GM21360 (cell line): ENCODE results near the gene RIC1.
"Not testable (repeated sequence)": the region's sequence is repeated elsewhere in the genome, so short reads cannot be mapped to it uniquely, and the experiment has no call there.

ENCODE experiments used
- ATAC-seq: cut with Tn5 transposase; IDR thresholded peaks from one replicate; pipeline ENCODE4 v1.9.1; 2021; ENCODE audit warnings: mild to moderate bottlenecking, moderate library complexity; ENCODE audit not compliant: unreplicated experiment

The RIC1 gene

DNA sequence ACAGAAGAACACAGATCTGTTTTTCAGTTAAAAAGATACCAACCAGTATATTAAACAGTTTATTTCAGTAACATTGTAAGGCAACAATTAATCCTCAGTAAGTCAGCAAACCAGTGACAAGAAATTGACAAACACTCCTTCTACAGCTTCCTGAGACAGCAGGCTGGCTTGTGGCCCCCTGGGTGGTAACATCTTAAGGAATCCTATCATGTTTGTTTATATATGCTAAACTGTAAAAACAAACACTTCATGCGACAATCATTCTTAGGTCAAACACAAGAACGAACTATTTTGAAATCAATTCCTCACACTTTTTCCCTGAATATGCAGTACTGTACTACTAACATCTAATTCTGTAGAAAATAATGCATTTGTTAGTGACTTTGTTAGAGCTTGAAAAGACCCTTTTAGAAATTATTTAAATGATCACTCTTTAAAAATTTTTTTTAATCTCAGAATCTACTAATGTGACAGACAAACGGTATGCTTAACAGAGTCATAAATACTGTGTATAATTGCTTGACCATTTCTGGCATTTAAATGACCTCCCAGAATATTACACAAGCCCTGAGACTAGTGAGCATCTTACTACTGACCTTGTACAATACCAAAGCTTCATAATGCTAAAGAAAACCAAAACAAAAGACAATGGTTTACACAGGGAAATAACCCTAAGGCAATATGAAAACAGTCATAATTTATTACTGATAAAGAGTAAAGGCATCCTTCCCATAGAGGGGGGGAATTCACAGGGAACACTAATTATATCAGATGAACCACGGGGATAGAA lies 155.8 kb downstream of the RIC1 start:
- ATAC-seq: no peak

DNA sequence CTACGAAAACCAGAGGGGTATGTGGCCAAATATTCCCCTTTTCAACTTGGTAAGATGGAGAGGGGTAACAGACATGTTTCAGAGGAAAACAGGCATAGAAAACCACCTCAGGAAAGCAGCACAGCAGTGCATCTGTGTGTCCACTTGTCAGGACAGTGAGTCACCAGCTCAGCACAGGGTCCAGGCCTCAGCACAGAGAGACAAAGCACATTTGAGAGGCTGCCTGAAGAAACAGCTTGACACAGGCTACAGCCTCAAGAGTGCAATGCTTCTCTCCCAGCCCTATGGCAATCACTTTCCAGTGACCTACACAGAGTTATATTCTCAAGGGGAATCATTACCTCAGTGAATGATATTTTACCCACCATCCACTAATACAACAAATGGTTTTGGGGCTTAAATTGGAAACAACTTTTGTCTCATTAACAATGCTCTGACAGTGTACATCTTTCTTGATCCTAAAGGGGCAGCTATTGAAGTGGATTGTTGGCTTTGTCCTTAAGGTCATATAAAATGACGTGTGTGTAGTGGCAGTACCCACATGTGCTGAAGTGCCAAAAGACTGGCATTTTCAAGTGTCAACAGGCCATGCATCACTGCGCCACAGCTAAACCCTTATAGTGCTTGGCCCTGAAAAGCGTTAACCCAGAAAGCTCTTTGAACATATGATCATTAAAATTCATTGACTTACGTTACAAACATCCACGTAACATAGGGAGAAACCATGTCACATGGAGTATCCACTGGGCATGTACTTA lies 157.6 kb downstream of the RIC1 start:
- no peak for ATAC-seq

DNA sequence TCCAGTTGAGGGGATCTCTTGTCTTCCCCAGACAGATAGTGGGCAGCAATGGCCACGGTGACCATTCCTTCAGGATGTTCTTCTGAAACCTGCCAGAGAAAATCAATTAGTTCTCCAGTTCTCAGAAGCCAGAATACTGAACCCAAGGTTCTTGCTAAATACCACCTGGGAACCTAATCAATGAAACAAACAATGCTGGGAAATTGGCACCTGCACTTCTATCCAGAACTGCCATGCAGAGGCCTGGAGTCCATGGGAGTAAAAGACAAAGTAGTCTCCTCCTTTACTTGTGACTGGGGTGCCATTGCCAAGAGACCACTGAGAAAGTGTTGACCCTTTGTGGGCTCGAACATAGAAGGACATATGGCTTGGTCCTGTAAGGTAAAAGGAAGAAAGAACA lies 158.3 kb downstream of the RIC1 start:
- no peak for ATAC-seq

DNA sequence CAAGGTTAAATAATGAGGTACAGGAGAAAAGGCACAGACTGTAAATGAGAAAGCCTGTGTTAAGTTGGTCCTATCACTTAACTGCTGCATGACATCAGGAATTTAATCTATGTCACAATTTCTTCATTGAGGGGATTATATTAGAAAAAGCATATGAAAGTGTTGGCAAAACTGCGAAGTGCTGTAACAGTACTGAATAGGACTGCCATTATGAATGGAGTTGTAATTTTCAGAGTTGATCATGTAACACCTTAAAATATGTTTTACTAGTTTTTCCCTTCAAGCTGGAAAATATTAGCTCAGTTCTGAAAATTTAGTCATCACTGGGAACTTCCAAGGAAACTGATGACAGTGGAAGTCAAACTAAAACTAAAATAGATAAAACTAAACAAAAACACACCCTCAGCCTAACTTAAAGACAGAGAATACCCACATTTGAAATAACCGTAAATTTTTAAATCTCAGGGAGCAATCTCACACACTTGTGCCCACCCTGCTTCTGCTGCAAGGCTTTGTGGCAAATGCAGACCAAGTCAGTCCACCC lies 158.9 kb downstream of the RIC1 start:
- ATAC-seq: no peak

DNA sequence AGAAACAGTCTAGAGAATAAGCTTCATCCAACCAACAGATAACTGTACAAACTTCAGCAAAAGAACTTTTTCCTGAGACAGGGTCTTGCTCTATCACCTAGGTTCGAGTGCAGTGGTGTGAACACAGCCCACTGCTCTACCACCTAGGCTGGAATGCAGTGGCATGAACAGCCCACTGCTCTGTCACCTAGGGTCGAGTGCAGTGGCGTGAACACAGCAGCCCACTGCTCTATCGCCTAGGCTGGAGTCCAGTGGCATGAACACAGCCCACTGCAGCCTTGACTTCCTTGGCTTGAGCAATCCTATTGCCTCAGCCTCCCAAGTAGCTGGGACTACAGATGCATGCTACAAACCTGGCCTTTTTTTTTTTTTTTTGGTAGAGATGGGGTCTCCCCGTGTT lies 160.6 kb downstream of the RIC1 start:
- ATAC-seq: no peak

DNA sequence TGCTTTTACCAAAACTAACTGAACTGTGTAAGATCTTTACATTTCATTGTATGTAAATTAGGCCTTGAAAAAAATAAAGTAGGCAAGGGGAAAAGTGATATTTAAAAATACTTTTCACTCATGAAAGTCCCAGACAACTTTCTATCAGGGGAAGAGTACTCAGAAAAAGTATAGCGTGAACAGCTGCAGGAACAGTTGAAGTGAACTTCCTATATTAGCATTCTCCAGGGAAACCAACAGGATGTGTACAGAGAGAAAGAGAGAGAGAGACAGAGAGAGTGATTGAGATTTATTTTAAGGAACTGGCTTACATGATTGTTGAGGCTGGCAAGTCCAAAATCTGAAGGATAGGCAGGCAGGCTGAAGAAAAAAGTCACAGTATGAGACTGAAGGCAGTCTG lies 162.0 kb downstream of the RIC1 start:
- no peak for ATAC-seq

DNA sequence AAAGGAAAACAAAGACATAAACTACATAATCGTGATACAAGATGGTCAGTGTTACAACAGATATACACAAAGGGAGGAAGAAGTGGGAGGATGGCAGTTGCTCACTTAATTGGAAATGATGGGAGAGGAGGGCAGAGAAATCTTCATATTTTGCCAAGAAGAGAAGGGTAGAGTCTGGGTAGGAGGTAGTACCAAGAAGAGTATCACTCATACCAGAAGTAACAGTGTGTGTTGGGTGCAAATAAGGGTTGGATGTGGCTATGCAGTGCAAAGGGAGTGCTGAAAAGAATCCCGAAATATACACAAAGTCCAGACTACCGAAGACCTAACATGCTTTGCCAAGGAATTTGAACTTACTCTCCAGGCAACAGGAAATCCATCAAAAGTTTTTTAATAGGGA lies 163.0 kb downstream of the RIC1 start:
- no peak for ATAC-seq

DNA sequence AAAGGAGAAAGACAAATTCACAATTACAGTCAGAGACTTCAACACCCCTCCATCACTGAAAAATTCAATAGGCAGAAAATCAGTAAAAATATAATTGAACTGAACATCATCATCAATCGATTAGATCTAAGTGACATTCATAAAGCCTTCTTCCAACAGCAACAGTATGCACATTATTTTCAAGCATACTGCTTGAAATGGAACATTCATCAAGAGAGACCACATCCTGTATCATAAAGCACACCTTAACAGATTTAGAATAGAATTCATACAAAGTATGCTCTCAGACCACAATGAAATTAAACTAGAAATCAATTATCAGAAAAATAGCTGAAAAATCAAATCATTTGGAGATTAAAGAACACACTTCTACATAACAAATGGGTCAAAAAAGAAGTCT lies 164.9 kb downstream of the RIC1 start:
- ATAC-seq: no peak

DNA sequence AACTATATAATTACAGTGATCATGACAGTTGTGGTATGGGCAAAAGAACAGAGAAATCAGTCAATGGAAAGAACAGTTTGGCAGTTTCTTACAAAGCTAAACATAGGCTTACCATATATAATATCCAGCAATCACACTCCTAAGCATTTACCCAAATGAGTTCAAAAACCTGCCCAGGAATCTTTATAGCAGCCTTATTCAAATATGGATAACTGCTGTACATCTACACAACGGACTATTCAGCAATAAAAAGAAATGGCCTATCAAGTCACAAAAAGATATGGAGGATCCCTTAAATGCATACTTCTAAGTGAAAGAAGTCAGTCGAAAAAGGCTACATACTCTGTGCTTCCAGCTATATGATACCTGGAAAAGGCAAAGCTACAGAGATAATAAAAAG lies 167.4 kb downstream of the RIC1 start:
- ATAC-seq: no peak

DNA sequence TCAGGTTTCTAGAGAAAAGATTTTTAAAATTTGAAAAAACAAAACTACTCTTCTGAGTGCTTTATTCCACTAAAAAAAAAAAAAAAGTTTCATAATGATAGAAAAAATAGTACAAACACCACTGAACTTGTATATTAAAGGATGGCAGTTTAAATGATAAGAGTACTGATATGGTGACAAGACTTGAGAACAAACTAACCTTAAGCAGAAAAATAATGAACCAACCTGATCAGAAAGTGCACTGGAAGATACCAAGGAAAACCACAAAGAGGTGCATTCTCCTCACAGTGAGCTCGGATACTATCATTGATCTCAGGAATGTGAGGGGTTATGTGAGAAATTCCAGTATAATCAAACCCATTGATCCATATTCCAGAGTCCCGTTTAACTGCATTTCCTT lies 169.7 kb downstream of the RIC1 start:
- ATAC-seq: no peak

DNA sequence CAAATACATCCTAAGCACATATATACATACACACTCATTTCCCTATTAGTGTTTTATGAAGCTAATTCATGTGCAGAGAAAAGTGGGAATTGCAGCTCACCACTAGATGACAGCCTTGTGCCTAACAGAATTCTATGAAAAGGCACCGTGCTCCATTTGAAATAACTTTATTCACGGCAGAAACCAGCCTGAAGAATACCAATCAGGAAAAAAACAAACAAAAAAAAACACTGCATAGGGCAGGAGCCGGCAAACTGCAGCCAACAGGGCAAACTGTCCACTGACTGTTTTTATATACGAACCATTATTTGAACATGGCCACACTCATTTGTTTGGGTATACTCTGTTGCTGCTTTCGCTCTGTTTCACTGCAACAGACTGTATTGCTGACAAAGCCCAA lies 170.4 kb downstream of the RIC1 start:
- no peak for ATAC-seq

DNA sequence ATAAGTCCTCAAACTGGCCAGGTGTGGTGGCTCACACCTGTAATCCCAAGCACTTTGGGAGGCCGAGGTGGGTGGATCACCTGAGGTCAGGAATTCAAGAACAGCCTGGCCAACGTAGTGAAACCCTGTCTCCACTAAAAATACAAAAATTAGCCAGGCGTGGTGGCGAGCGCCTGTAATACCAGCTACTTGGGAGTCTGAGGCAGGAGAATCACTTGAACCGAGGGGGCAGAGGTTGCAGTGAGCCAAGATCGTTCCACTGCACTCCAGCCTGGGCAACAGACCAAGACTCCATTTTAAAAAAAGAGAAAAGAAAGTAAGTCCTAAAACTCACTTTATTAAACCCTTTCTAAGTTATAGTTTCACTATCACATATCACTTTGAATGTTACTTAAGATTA lies 171.5 kb downstream of the RIC1 start:
- ATAC-seq: not testable (repeated sequence)

DNA sequence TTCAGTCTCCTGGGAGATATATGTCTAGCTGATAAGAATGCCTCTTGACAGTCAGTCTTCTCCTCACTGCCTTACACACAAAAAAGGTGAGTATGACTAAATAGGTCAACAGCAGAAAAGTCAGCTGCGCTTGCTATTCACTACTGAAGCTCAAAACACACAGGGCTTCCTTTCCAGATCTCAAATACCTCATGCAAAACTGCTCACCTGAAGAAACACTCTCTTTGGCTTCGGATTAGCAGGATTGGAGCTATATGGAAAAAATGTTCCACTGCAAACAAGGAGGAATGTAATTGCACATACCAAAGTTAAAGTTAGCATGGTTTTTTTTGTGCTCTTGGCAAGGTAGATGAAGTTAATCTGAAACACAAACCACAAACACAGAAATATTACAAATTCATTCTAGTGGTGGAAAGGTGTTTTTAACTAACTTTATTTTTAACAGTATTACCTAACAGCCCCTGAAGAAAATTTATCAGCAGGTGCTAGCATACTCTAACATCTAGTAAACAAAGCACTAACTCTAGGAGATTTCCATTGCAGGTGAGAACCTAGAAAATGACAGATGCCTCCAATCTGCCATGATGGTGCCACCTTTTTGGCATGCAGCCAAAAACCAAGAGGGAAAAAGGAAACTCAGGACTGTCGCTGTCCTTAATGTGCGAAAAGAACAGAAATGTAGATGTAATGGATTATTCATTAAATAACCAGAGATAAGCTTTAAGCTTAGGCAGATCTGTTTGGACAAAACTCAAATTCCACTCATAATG lies 172.2 kb downstream of the RIC1 start:
- no peak for ATAC-seq

DNA sequence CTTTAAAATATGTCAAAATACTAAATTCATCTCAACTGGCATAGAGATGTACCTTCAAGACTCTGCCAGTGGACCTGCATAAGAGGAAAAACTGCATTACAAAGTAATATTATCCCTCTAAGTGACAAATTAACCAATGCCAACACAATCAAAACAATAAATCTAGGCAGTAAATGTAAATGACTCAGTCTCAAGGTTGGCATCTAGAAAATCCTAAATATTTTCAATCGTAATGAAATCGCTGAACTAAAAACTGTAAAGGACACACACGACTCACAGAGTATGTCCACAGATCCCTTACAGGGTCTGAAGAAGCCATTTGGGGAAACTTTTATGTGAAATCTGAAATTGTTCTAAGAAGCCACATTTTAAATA lies 172.8 kb downstream of the RIC1 start:
- no peak for ATAC-seq

DNA sequence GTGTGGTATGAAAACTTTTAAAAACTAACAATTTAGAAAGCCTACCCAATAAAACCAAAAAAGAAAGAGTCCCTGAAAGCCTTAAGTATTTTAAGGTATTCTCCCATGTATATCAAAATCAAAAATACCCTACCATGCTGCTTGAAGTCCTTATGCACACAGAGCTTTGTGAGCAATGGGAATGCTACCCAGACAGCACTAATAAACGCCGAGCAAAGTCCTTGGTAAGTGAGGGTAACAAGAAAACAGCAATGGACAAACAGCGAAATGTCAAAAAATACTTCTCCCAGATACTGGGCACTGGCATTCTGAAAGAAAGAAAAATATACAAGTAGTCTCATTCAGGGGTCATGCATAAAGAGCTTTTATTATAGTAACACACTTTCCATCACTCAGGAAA lies 176.6 kb downstream of the RIC1 start:
- ATAC-seq: no peak

DNA sequence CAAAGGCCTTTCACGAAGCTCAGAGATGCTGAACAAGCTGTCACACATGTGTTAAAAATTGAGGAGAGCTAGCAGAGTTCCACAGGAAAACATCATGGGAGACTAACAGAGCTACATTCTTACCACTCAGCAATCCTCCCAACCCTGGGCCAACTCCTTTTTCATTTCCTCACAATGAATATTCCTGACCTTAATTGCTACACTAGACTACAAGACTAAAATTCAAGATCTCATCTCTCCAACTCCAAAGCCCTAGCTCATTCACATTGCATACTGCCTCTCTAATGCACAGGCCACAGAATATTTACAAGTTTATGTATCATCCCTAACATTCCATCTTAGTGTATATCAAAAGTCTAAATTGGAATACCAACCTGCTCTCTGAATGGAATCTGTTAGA lies 182.8 kb downstream of the RIC1 start:
- no peak for ATAC-seq

DNA sequence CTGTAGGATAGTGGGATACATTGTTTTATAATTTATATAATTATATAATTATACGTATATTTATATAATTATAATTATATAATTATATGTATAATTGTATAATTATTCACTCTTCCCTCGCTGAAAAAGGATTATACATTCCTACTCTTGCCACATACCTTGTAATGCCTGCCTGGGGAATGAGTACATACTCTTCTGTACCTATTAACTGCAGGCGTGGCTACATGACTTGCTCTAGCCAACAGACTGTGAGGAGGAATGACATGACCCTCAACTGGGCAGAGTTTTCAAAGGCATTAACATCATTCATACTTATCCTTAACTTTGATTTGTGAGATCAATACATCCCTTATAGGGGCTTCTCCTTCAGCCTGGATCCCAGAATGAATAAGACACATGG lies 184.9 kb downstream of the RIC1 start:
- no peak for ATAC-seq

DNA sequence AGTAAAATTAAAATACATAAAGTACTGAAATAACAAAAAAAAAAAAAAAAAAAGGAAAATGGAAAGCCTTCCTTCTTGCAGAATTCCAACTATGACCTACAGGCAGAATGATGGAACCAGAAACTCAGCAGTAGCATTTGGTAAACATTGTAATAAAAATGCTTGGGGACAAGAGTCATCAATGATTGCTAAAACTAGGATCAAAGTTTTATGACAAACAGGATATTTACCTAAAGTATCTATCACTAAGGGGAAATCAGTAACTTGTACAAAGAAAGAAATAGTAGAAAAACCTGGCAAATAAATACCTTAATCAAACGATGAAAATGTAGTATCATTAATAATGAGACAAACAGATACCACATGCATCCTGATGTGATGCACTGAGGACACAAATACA lies 186.6 kb downstream of the RIC1 start:
- ATAC-seq: no peak

DNA sequence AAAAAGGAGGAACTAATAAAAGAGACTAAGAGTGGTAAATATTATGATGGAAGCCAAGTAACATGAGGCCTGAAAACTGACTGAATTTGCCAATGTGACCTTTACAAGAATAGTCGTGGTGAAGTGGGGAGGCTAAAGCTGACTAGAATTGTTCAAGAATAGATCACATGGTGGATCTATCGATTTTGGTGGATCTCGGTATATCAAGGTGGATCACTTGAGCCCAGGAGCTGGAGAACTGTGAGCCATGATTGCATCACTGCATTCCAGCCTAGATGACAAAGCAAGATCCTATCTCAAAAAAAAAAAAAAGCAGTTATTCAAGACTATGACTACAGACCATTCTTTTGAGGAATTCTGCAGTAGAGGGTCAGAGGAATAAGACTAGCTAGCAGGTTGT lies 189.0 kb downstream of the RIC1 start:
- no peak for ATAC-seq

DNA sequence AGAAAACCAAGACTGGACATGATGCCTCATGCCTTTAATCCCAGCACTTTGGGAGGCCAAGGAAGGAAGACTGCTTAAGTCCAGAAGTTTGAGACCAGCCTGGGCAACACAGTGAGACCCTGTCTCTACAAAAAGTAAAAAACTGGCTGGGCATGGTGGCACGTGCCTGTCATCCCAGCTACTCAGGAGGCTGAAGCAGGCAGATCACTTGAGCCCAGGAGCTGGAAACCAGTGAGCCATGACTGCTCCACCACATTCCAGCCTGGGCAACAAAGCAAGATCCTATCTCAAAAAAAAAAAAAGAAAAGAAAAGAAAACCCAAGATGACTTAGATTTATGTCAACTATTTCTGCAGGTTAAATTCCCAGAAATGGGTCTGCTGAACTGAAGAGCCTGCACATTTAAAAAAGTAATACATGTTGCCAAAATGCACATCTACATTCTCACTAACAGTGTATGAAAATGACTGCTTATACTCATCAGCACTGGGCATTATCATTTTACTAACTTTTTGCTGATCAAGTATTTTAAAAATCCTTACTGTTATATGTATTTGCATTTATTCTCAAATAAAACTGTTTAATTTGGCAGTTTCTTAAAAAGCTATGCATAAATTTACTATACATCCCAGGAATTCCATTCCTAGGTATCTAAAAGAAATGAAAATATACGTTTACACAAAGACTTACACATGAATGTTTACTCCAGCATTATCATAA lies 189.7 kb downstream of the RIC1 start:
- ATAC-seq: no peak

DNA sequence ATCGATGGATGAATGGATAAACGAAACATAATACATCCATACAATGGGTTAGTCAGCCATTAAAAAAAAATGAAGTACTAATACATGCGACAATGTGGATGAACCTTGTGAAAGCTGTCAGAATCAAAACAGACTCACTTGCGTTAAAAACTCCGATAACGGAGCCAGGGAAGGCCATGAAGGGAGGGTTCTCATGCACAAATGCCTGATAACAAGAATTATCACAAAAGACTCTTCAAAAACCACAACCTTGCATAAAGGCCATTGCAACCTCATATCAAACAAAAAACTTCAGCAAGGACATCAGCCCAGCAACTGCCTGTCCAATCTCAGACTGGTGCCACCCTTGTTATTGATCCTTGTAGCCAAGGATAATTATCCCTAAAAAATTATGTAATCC lies 190.3 kb downstream of the RIC1 start:
- no peak for ATAC-seq
